SK-N-SH (cell line): ENCODE results near the gene LGALS8. TPM values are rescaled to one million over a fixed set of nuclear protein-coding genes. Genes with fewer than 3 reads are reported as not detected.

Source experiments
- CTCF ChIA-PET: fragments of 300-600, 350-600 bp; formaldehyde crosslinking; extraction: SDS; loops from one replicate; lab custom pipeline; 2021; lab: Yijun Ruan, JAX
- POLR2A ChIA-PET: fragments of 350-600 bp; sonication (Branson Sonifier 250); formaldehyde crosslinking; extraction: SDS; loops from one replicate; lab custom pipeline; 2020; ENCODE audit warnings: antibody characterized with exemption, inconsistent platforms; lab: Yijun Ruan, JAX
- DNase-seq: peaks from one replicate; pipeline ENCODE4 v3.0.0; 2012
- H2AFZ ChIP-seq: fragments of 200-600 bp; sonication (generic); 2 replicates; pipeline ENCODE4 v1.8.1; 2016; ENCODE audit warnings: antibody characterized with exemption, mild to moderate bottlenecking, low read depth
- H3F3A ChIP-seq: fragments of 200-600 bp; sonication (generic); replicated peaks from 2 replicates; pipeline ENCODE3; 2016; ENCODE audit warnings: antibody characterized with exemption, mild to moderate bottlenecking; ENCODE audit not compliant: insufficient read depth
- H3K27ac ChIP-seq, 2 experiments: fragments of 200-500 bp in 1 of 2; fragments of 200-600 bp in 1 of 2; sonication (Bioruptor generic) in 1 of 2; sonication (generic), shearing (Covaris generic) in 1 of 2; 2 replicates each; pipeline versions ENCODE4 v1.5.1 to v1.6.1; 2014 to 2016; ENCODE audit warnings: low read depth in 2 of 2, inconsistent platforms in 1 of 2, low read length in 1 of 2, mild to moderate bottlenecking in 1 of 2, mixed read lengths in 1 of 2
- H3K27me3 ChIP-seq: fragments of 200-600 bp; sonication (generic), shearing (Covaris generic); 2 replicates; pipeline ENCODE4 v1.6.1; 2016; ENCODE audit warnings: mixed run types; ENCODE audit not compliant: insufficient read depth
- H3K36me3 ChIP-seq, 2 experiments: fragments of 200-500 bp in 1 of 2; fragments of 200-600 bp in 1 of 2; sonication (Bioruptor generic) in 1 of 2; sonication (generic) in 1 of 2; replicated peaks in 1 of 2; 2 replicates each; pipeline versions ENCODE3 to v1.5.1; 2014 to 2016; ENCODE audit warnings: low read length in 1 of 2, mild to moderate bottlenecking in 1 of 2; ENCODE audit not compliant: insufficient read depth in 2 of 2, control insufficient read depth in 1 of 2
- H3K4me1 ChIP-seq, 2 experiments: fragments of 200-500 bp in 1 of 2; fragments of 200-600 bp in 1 of 2; sonication (Bioruptor generic) in 1 of 2; sonication (generic), shearing (Covaris generic) in 1 of 2; 2 replicates each; pipeline versions ENCODE4 v1.5.1 to v1.6.1; 2014 to 2016; ENCODE audit warnings: low read depth in 1 of 2, low read length in 1 of 2, mixed run types in 1 of 2; ENCODE audit not compliant: insufficient read depth in 2 of 2, control insufficient read depth in 1 of 2
- H3K4me2 ChIP-seq: fragments of 200-600 bp; sonication (generic), shearing (Covaris generic); 2 replicates; pipeline ENCODE4 v1.6.1; 2017; ENCODE audit warnings: mixed run types
- H3K4me3 ChIP-seq, 2 experiments: fragments of 200-500 bp in 1 of 2; fragments of 200-600 bp in 1 of 2; sonication (Bioruptor generic) in 1 of 2; sonication (generic), shearing (Covaris generic) in 1 of 2; 2 replicates each; pipeline versions ENCODE4 v1.5.1 to v1.8.1; 2014 to 2016; ENCODE audit warnings: low read depth in 2 of 2, inconsistent platforms in 1 of 2, low read length in 1 of 2, mild to moderate bottlenecking in 1 of 2, mixed read lengths in 1 of 2, moderate library complexity in 1 of 2
- H3K79me2 ChIP-seq: fragments of 200-600 bp; sonication (generic); 2 replicates; pipeline ENCODE4 v1.8.1; 2017; ENCODE audit warnings: mild to moderate bottlenecking; ENCODE audit not compliant: insufficient read depth
- H3K9ac ChIP-seq: fragments of 200-600 bp; sonication (generic); 2 replicates; pipeline ENCODE4 v1.6.1; 2017; ENCODE audit warnings: mixed run types
- H3K9me2 ChIP-seq: fragments of 200-600 bp; sonication (generic); 2 replicates; pipeline ENCODE4 v1.6.1; 2017; ENCODE audit warnings: mixed run types
- H3K9me3 ChIP-seq: fragments of 200-600 bp; sonication (generic); 2 replicates; pipeline ENCODE4 v1.6.1; 2017; ENCODE audit warnings: mixed run types, mild to moderate bottlenecking, moderate library complexity
- H4K20me1 ChIP-seq: fragments of 200-600 bp; sonication (generic); 2 replicates; pipeline ENCODE4 v1.6.1; 2017; ENCODE audit warnings: mild to moderate bottlenecking, mixed run types; ENCODE audit not compliant: insufficient read depth
- ELF1 ChIP-seq: IDR thresholded peaks from 2 replicates; pipeline ENCODE4 v1.4.0; 2012
- EZH2phosphoT487 ChIP-seq: fragments of 200-600 bp; sonication (generic); IDR thresholded peaks from 2 replicates; pipeline ENCODE4 v1.6.1; 2017; ENCODE audit warnings: low read depth, mixed run types, mild to moderate bottlenecking, antibody characterized with exemption, moderate library complexity, borderline replicate concordance
- FOSL2 ChIP-seq: IDR thresholded peaks from 2 replicates; pipeline ENCODE4 v1.4.0; 2012; ENCODE audit warnings: low read depth, mild to moderate bottlenecking, moderate library complexity, borderline replicate concordance
- FOXJ3 ChIP-seq: sonication (generic); formaldehyde crosslinking; IDR thresholded peaks from 2 replicates; pipeline ENCODE4 v1.5.1; 2020; ENCODE audit warnings: mild to moderate bottlenecking, missing genetic modification reagents
- GABPA ChIP-seq: IDR thresholded peaks from 2 replicates; pipeline ENCODE4 v1.4.0; 2012; ENCODE audit warnings: low read depth, mild to moderate bottlenecking
- GATA2 ChIP-seq: sonication (generic); formaldehyde crosslinking; IDR thresholded peaks from 2 replicates; pipeline ENCODE4 v1.5.0; 2020; ENCODE audit warnings: mild to moderate bottlenecking, missing genetic modification reagents
- IRF3 ChIP-seq: fragments of 150-350 bp; IDR thresholded peaks from 2 replicates; pipeline ENCODE4 v1.6.1; 2016; ENCODE audit warnings: mild to moderate bottlenecking, low read depth, low read length
- JUND ChIP-seq: IDR thresholded peaks from 2 replicates; pipeline ENCODE4 v1.4.0; 2012
- NFIC ChIP-seq: IDR thresholded peaks from 2 replicates; pipeline ENCODE4 v1.4.0; 2012; ENCODE audit warnings: borderline replicate concordance
- POLR2AphosphoS5 ChIP-seq: IDR thresholded peaks from 2 replicates; pipeline ENCODE4 v1.6.1; 2012; ENCODE audit warnings: low read depth, low read length
- RCOR1 ChIP-seq: fragments of 150-350 bp; IDR thresholded peaks from 2 replicates; pipeline ENCODE4 v1.6.1; 2017; ENCODE audit warnings: antibody characterized with exemption, low read length
- SIN3A ChIP-seq: IDR thresholded peaks from 2 replicates; pipeline ENCODE4 v1.6.1; 2012; ENCODE audit warnings: low read depth, mild to moderate bottlenecking, low read length, moderate library complexity, borderline replicate concordance
- SMC3 ChIP-seq: IDR thresholded peaks from 2 replicates; pipeline ENCODE4 v1.6.1; 2012; ENCODE audit warnings: low read depth, low read length, improper control_type of control experiment
- TAF1 ChIP-seq: IDR thresholded peaks from 2 replicates; pipeline ENCODE4 v1.6.1; 2012; ENCODE audit warnings: low read depth, mild to moderate bottlenecking, low read length, moderate library complexity, borderline replicate concordance
- TCF12 ChIP-seq: IDR thresholded peaks from 2 replicates; pipeline ENCODE4 v1.4.0; 2012
- TEAD4 ChIP-seq: IDR thresholded peaks from 2 replicates; pipeline ENCODE4 v1.4.0; 2012; ENCODE audit warnings: mild to moderate bottlenecking, borderline replicate concordance; ENCODE audit not compliant: insufficient read depth
- USF2 ChIP-seq: fragments of 150-350 bp; IDR thresholded peaks from 2 replicates; pipeline ENCODE4 v1.6.1; 2017; ENCODE audit warnings: antibody characterized with exemption, low read length, low read depth, borderline replicate concordance
- YY1 ChIP-seq: IDR thresholded peaks from 2 replicates; pipeline ENCODE4 v1.4.0; 2012; ENCODE audit warnings: low read depth, mild to moderate bottlenecking
- WGBS: methylation state at CpG from one replicate; pipeline ENCODE4 v1.1.6; 2017; ENCODE audit warnings: low lambda C conversion rate; 5-methylcytosine and 5-hydroxymethylcytosine counted together
- polyA plus RNA-seq, 3 experiments: library from polyadenylated mRNA; depleted of rRNA; stranded (reverse); fragments of >200 nt; gene quantifications; 2 replicates each; pipeline ENCODE4 v1.2.3, GENCODE V29; 2012
- TF ChIP-seq, protein P1 (sequence below): IDR thresholded peaks from 2 replicates; pipeline ENCODE4 v1.4.0; 2012; ENCODE audit warnings: low read depth
- TF ChIP-seq, protein P2 (sequence below): IDR thresholded peaks from 2 replicates; pipeline ENCODE4 v1.4.0; 2012; ENCODE audit warnings: low read depth, borderline replicate concordance

The LGALS8 gene
- polyA plus RNA-seq, 1 of the 3 experiments (the other 2 are of a cell fraction), result 18.9 TPM

DNA sequence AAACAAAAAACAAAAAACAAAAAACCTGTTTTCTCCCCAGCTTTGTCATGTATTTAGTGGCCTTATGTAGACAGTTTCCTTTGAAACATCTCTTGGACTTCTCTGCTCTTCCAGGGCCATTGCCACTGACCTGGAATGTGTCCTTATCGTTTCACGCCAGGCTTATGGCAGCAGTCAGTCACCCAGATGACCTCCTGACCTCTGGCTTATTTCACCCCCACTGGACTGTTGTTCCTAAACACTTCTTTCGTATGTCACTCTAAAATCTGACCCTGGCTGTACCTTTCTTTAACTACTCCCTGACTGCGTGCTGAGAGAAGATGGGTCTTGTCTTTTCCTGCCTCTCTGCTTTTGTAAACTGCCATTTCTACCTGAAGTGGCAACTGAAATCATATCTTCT lies 9.1 kb downstream of the LGALS8 start:
- no peak overlapping the region for H3K9ac ChIP-seq
- H3K9me2 ChIP-seq, result no peaks in the 10 kb centered on the region
- H3K4me2 ChIP-seq, result no peak overlapping the region
- TF ChIP-seq FOXJ3 (CRISPR knock-in tag) (no peak), ELF1 (no peak), SMC3 (no peak)
- TF ChIP-seq, protein P1, sequence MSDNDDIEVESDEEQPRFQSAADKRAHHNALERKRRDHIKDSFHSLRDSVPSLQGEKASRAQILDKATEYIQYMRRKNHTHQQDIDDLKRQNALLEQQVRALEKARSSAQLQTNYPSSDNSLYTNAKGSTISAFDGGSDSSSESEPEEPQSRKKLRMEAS, result no peak
- WGBS, result 95% methylated on average over 4 of the region's 4 CpGs
- H3K4me3 ChIP-seq, result no peak overlapping the region
- H3K9me3 ChIP-seq, result no peaks in the 10 kb centered on the region
- peaks cover 8 to 18% of the 10 kb centered on the region in 2 experiments for H3K36me3 ChIP-seq
- H3F3A ChIP-seq, result peaks cover 4% of the 10 kb centered on the region
- no peak overlapping the region for H3K27ac ChIP-seq
- ChIA-PET CTCF (no interaction called here), POLR2A (no interaction called here)
- H2AFZ ChIP-seq, result no peak overlapping the region
- no peaks in the 10 kb centered on the region; the same call in 1 of the 2 replicates for H3K79me2 ChIP-seq
- peaks cover 0 to 8% of the 10 kb centered on the region in 2 experiments; a peak in 2 of 4 replicates for H3K4me1 ChIP-seq
- H3K27me3 ChIP-seq, result no peaks in the 10 kb centered on the region
- no peak for DNase-seq
- H4K20me1 ChIP-seq, result no peaks in the 10 kb centered on the region

DNA sequence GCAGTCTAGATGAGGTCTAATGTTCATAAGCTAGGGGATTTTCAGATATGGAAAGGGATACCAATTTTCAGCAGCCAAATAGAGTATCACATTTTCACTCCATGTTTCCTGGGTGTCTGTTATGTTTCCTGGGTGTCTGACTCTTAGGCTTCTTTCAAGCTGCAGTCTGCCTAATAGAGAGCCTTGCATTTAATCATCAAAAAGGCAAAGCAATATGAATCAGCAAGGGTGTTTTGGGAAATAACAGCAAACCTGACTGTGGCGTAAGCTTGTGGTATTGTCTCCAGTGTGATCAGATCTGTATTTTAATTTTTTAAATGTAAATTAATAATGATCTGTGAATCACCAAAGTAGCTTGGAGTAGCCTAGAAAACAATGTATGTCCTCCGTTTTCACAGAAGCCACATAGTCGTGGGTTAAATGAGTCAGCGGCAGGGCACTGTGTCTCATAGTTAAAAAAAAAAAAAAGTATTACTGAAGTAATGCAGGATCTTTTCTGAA lies 10.4 kb downstream of the LGALS8 start:
- Histone ChIP-seq H3K4me1 (peaks cover 0 to 8% of the 10 kb centered on the region in 2 experiments; a peak in 2 of 4 replicates), H3K36me3 (peaks cover 10 to 28% of the 10 kb centered on the region in 2 experiments), H3K4me3 (no peak overlapping the region), H3K27ac (peak overlapping the region in 1 of 2 experiments; percentile 34; a peak in 2 of 4 replicates), H3K79me2 (no peaks in the 10 kb centered on the region; the same call in 1 of the 2 replicates), H3K9me2 (no peaks in the 10 kb centered on the region), H3K9me3 (no peaks in the 10 kb centered on the region), H3K9ac (no peak overlapping the region; the same call in 1 of the 2 replicates), H3K4me2 (peak overlapping the region; percentile 34; the same call in 1 of the 2 replicates), H2AFZ (no peak overlapping the region), H4K20me1 (no peaks in the 10 kb centered on the region), H3K27me3 (no peaks in the 10 kb centered on the region)
- no peak for DNase-seq
- WGBS, result 34% methylated on average over 4 of the region's 4 CpGs
- CTCF ChIA-PET, result interaction anchor here (0.5 kb wide), 1 partner anchor 44 kb away, joined by 3 read pairs; no protein-coding TSS in a partner anchor
- POLR2A ChIA-PET, result interaction anchor here (0.6 kb wide), 1 partner anchor 196 kb away, joined by 3 read pairs; no protein-coding TSS in a partner anchor
- peak; percentile 55 for TF ChIP-seq FOSL2
- no peak for TF ChIP-seq NFIC
- TF ChIP-seq JUND, result peak; percentile 28; the same call in 1 of the 2 replicates
- TF ChIP-seq USF2, result no peak
- TF ChIP-seq TCF12, result no peak
- TF ChIP-seq EZH2phosphoT487, result no peak
- no peak for TF ChIP-seq GABPA
- TF ChIP-seq, all 33 proteins: peak for 2
- peaks cover 4% of the 10 kb centered on the region for H3F3A ChIP-seq

DNA sequence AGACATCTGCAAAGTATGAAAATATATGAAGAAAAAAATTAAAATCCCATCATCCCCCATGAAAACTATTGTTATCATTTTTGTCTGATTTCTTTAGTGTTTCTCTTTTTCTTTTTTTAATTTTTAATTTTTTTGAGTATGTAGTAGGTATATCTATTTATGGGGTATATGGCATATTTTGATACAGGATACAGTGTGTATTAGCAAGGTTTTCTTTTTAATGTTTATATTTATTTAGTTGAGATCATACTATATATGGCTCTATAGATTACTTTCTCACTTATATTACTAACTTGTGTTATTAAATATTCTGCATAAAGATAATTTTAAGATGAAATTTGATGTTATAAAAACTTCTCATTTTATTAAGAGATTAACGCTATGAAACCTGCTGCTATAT lies 11.4 kb downstream of the LGALS8 start:
- Histone ChIP-seq H3K4me3 (no peak overlapping the region), H3F3A (peaks cover 4% of the 10 kb centered on the region), H4K20me1 (no peaks in the 10 kb centered on the region), H3K79me2 (no peaks in the 10 kb centered on the region; the same call in 1 of the 2 replicates), H3K27ac (no peak overlapping the region), H2AFZ (no peak overlapping the region), H3K4me1 (peaks cover 0 to 8% of the 10 kb centered on the region in 2 experiments; a peak in 2 of 4 replicates), H3K9me3 (no peaks in the 10 kb centered on the region), H3K36me3 (peaks cover 10 to 38% of the 10 kb centered on the region in 2 experiments), H3K4me2 (no peak overlapping the region), H3K9me2 (no peaks in the 10 kb centered on the region), H3K27me3 (no peaks in the 10 kb centered on the region), H3K9ac (no peak overlapping the region)
- ChIA-PET POLR2A (interaction anchor here (0.9 kb wide), 1 partner anchor 69 kb away, joined by 3 read pairs; the partner anchor contains the start of gene HEATR1), CTCF (no interaction called here)
- no peak for DNase-seq
- WGBS, result 93% methylated on average over 1 of the region's 1 CpG
- TF ChIP-seq TAF1, result no peak
- no peak for TF ChIP-seq TEAD4
- TF ChIP-seq, protein P1, result no peak
- no peak for TF ChIP-seq NFIC
- TF ChIP-seq YY1, result no peak
- no peak for TF ChIP-seq POLR2AphosphoS5
- no peak for TF ChIP-seq SMC3
- no peak for TF ChIP-seq FOXJ3 (CRISPR knock-in tag)
- no peak for TF ChIP-seq SIN3A
- TF ChIP-seq IRF3, result no peak
- TF ChIP-seq, protein P2, sequence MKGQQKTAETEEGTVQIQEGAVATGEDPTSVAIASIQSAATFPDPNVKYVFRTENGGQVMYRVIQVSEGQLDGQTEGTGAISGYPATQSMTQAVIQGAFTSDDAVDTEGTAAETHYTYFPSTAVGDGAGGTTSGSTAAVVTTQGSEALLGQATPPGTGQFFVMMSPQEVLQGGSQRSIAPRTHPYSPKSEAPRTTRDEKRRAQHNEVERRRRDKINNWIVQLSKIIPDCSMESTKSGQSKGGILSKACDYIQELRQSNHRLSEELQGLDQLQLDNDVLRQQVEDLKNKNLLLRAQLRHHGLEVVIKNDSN, result no peak
- TF ChIP-seq GATA2, result no peak
- no peak for TF ChIP-seq RCOR1
